ENCODE results near the gene TTLL13. TPM values are rescaled to one million over a fixed set of nuclear protein-coding genes. Genes with fewer than 3 reads are reported as not detected.

Gene TTLL13
- total and polyA plus RNA-seq, 2 donors (not counting 1 experiment from before 2014, with no cell fraction given), result under 0.01 to 0.08 TPM

DNA sequence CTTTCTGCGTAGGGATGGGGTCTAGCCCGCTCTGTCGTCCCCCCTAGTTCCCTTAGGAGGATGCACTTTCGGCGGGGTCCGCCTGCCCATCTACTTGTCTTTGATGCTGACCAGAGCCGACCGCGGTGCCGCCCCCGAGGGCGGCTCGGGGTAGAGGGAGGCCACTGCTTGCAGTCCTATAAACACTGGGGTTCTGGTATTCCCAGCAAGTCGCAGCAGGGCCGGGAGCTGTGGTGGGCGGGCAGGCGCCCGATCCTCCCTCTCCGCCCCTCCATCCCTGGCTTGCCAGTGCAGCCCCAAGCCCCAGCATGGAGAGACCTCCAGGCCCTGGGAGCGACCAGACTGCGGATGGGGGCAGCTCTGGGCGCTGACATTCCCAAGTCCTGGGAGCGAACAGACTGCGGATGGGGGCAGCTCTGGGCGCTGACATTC is 47.4 kb upstream of the TTLL13 start:
- Histone ChIP-seq H3K36me3 (ENCODE audit: control insufficient read depth, insufficient read depth, low read length) (no peaks in the 10 kb centered on the region), H3K9ac (ENCODE audit: insufficient read depth, low read length) (peak overlapping the region; percentile 59), H3K4me1 (ENCODE audit: control insufficient read depth, extremely low read depth, insufficient read depth, low read length) (no peaks in the 10 kb centered on the region), H3K79me2 (ENCODE audit: control insufficient read depth, insufficient read depth, low read length) (no peaks in the 10 kb centered on the region), H3K4me2 (ENCODE audit: extremely low read depth, insufficient read depth, low read length) (peak overlapping the region; percentile 96), H3K4me3 (replicated peaks in 1 of 4; ENCODE audit: control extremely low read depth in 1 of 4, insufficient read depth in 1 of 4, low read depth in 3 of 4, low read length in 4 of 4) (peak overlapping the region; percentile 63 to 79 (median 76)), H3K27ac (ENCODE audit: insufficient read depth, low read length) (no peak overlapping the region), H3K9me3 (ENCODE audit: control insufficient read depth, insufficient read depth, low read depth, low read length) (no peaks in the 10 kb centered on the region), H4K20me1 (ENCODE audit: control insufficient read depth, extremely low read depth, insufficient read depth, low read length) (no peaks in the 10 kb centered on the region), H3K27me3 (ENCODE audit: control insufficient read depth, insufficient read depth, low read length) (no peaks in the 10 kb centered on the region), H2AFZ (ENCODE audit: low read length) (peak overlapping the region; percentile 3)
- TF ChIP-seq EZH2 (IDR thresholded peaks at IDR 0.05; ENCODE audit: low read length, missing control alignments) (no peak), CTCF (conservative IDR thresholded peaks at IDR 0.05 in 1 of 2, IDR thresholded peaks at IDR 0.05 in 1 of 2; ENCODE audit: low read depth in 1 of 2, low read length in 2 of 2) (no peak)
- DNase-seq (ENCODE audit: low read depth in 2 of 2), result no peak

DNA sequence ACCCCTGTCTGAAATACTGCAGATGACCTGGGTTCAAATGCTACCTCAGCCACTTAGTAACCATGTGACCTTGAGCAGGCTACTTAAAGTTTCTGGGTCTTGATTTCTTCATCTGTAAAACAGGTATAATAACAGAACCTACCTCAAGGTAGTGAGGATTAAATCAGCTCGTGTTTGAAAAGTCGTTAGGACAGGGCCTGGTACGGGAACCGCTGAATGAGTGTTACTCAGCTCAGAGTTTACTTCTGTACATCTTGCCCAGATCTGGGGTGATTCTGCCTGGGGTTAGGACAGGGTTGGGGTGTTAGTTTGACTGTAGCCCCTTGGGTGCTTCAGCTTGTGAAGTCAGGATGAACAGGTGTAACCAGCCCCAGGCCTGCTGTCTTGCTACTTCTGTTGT is 46.4 kb upstream of the TTLL13 start:
- H3K27me3 ChIP-seq (ENCODE audit: control insufficient read depth, insufficient read depth, low read length), result no peaks in the 10 kb centered on the region
- no peaks in the 10 kb centered on the region for H3K36me3 ChIP-seq (ENCODE audit: control insufficient read depth, insufficient read depth, low read length)
- no peaks in the 10 kb centered on the region for H3K4me1 ChIP-seq (ENCODE audit: control insufficient read depth, extremely low read depth, insufficient read depth, low read length)
- no peak overlapping the region for H3K27ac ChIP-seq (ENCODE audit: insufficient read depth, low read length)
- no peak overlapping the region for H3K4me3 ChIP-seq (replicated peaks in 1 of 4; ENCODE audit: control extremely low read depth in 1 of 4, insufficient read depth in 1 of 4, low read depth in 3 of 4, low read length in 4 of 4)
- H4K20me1 ChIP-seq (ENCODE audit: control insufficient read depth, extremely low read depth, insufficient read depth, low read length), result no peaks in the 10 kb centered on the region
- TF ChIP-seq EZH2 (IDR thresholded peaks at IDR 0.05; ENCODE audit: low read length, missing control alignments), result no peak
- no peak for TF ChIP-seq CTCF (conservative IDR thresholded peaks at IDR 0.05 in 1 of 2, IDR thresholded peaks at IDR 0.05 in 1 of 2; ENCODE audit: low read depth in 1 of 2, low read length in 2 of 2)
- no peaks in the 10 kb centered on the region for H3K79me2 ChIP-seq (ENCODE audit: control insufficient read depth, insufficient read depth, low read length)
- H2AFZ ChIP-seq (ENCODE audit: low read length), result no peak overlapping the region
- H3K9me3 ChIP-seq (ENCODE audit: control insufficient read depth, insufficient read depth, low read depth, low read length), result no peaks in the 10 kb centered on the region
- H3K4me2 ChIP-seq (ENCODE audit: extremely low read depth, insufficient read depth, low read length), result no peak overlapping the region
- H3K9ac ChIP-seq (ENCODE audit: insufficient read depth, low read length), result no peak overlapping the region
- DNase-seq (ENCODE audit: low read depth in 2 of 2), result no peak

- H4K20me1 ChIP-seq (ENCODE audit: control insufficient read depth, extremely low read depth, insufficient read depth, low read length), result no peaks in the 10 kb centered on the region
- no peak overlapping the region for H3K4me3 ChIP-seq (replicated peaks in 1 of 4; ENCODE audit: control extremely low read depth in 1 of 4, insufficient read depth in 1 of 4, low read depth in 3 of 4, low read length in 4 of 4)
These were observed 45.9 kb upstream of the TTLL13 start for GRCh38 chr15:90203473-90203872.

More at GRCh38 chr15:90203473-90203872, 45.9 kb upstream of the TTLL13 start:
- no peak overlapping the region for H3K27ac ChIP-seq (ENCODE audit: insufficient read depth, low read length)
- no peaks in the 10 kb centered on the region for H3K4me1 ChIP-seq (ENCODE audit: control insufficient read depth, extremely low read depth, insufficient read depth, low read length)
- no peaks in the 10 kb centered on the region for H3K9me3 ChIP-seq (ENCODE audit: control insufficient read depth, insufficient read depth, low read depth, low read length)
- H3K79me2 ChIP-seq (ENCODE audit: control insufficient read depth, insufficient read depth, low read length), result no peaks in the 10 kb centered on the region
- TF ChIP-seq CTCF (conservative IDR thresholded peaks at IDR 0.05 in 1 of 2, IDR thresholded peaks at IDR 0.05 in 1 of 2; ENCODE audit: low read depth in 1 of 2, low read length in 2 of 2), result no peak
- TF ChIP-seq EZH2 (IDR thresholded peaks at IDR 0.05; ENCODE audit: low read length, missing control alignments), result no peak
- H3K27me3 ChIP-seq (ENCODE audit: control insufficient read depth, insufficient read depth, low read length), result no peaks in the 10 kb centered on the region
- no peak overlapping the region for H2AFZ ChIP-seq (ENCODE audit: low read length)
- no peak overlapping the region for H3K4me2 ChIP-seq (ENCODE audit: extremely low read depth, insufficient read depth, low read length)
- H3K9ac ChIP-seq (ENCODE audit: insufficient read depth, low read length), result no peak overlapping the region
- H3K36me3 ChIP-seq (ENCODE audit: control insufficient read depth, insufficient read depth, low read length), result no peaks in the 10 kb centered on the region
- no peak for DNase-seq (ENCODE audit: low read depth in 2 of 2)
